ENCODE results near the gene CERS6.
A peak's percentile ranks its signal among the peaks of the same experiment; 100 is the strongest.

Gene CERS6

DNA sequence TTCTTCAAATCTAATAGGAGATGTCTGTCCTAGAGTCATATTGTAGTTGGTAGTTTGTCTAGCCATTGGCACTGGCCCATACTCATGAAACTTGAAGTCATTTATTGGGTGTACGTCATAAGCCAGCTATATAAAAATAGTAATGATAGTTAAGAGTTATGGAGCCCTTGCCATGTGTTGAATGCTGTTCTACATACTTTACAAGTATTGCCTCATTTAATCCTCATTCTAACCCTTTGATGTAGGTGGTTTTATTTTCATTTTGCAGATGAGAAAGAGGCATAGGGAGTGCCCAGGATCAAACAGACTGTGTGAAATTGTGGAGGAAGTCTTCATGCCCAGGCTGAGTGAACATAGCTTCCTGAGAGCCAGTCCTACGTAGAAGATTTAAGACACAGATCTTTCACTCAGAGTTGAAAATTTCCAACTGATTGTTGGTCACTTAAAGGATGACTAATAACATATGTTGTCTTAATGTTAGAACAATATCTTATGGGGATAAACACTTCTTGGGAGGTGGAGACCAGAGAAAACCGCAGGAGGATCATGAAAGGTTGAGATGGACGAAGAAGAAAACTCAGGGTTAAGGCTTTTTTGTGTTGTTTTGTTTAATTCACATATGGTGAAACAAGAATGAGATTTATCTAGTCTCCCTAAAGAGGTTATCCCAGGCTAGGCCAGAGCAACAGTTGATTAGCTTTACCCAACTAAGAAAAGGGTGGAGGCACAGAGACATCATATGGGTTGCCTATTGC is 156.0 kb downstream of the CERS6 start:
- no peak for TF ChIP-seq CTCF (IDR thresholded peaks at IDR 0.05; ENCODE audit: low read length, missing control alignments)
- DNase-seq (ENCODE audit: low read depth): no peak
- H3K4me3 ChIP-seq (replicated peaks; ENCODE audit: low read depth, low read length): no peak overlapping the region

DNA sequence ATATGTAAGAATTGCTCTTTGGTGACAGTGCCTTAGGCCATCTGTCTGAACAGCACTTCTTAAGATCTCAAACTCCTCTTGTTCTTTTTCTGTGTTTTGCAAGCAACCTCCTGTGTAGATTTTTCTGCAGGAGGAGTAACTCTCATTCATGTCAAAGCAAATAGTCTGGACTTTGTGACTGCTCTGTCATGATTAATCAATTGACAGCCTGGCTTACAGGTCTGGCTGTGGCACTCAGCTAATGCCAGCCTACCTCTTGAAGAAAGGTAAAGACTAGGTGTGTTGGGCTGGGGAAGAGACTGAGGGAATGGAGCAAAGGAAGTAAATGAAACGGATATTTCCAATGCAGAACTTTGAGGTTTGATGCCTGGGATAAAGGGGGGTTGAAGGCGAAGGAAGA is 156.6 kb downstream of the CERS6 start:
- DNase-seq (ENCODE audit: low read depth): no peak
- TF ChIP-seq CTCF (IDR thresholded peaks at IDR 0.05; ENCODE audit: low read length, missing control alignments): no peak
- H3K4me3 ChIP-seq (replicated peaks; ENCODE audit: low read depth, low read length): no peak overlapping the region

DNA sequence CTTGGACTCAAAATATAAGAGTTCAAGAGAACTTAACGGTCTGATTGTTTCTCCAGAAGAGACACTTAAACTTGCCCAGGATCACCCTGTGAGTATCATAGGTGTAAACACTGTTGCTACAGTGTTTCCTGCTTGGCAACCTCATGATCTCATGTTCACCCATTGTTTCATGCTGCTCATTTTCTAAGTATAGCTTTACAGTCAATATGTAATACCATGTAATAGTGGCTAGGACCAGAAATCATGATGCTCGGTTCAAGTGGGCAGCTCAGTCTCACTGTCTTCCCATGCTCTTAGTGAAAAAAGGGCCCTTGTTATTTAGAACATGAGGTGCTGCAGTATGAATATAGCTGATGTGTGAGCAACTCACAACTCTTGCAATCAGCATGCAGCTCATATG is 157.5 kb downstream of the CERS6 start:
- peak; percentile 16 for DNase-seq (ENCODE audit: low read depth)
- TF ChIP-seq CTCF (IDR thresholded peaks at IDR 0.05; ENCODE audit: low read length, missing control alignments): no peak
- H3K4me3 ChIP-seq (replicated peaks; ENCODE audit: low read depth, low read length): no peak overlapping the region

DNA sequence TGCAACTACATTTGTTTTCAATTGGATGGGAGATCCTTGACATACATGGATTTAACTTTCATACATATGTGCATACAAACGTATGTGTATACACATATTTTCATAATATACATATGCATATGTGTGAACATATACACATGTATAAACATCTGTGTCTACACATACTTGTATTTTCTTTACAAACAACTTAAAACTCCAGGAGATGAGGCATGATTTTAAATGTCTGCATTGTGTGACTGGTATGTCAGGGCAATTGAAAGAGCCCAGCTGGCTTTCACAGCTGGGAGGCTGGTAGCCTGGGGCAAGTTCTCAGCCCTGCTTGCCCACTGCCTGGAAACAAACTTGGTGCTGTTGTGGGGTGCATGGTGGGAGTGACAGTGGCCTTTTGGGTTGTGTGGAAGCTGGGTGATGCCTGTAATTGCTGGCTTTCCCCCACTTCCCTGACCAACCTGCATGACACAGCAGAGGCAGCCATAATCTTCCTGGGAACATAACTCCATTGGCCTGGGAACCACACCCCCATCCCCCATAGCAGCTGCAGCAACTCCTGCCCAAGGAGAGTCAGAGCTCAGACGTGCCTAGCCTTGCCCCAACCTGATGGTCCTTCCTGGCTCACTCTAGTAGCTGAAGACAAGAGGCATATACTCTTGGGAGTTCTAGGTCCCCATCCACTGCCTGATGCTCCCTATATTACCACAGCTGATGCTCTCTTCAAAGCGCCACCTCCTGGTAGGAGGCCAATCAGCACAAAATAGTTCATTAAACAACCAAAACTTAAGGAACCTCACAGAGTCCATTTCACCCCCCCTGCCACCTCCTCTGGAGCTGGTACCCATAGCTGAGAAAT is 158.3 kb downstream of the CERS6 start:
- no peak for DNase-seq (ENCODE audit: low read depth)

GRCh38 chr2:168620554-168620953 is 164.5 kb downstream of the CERS6 start:
- no peak for TF ChIP-seq CTCF (IDR thresholded peaks at IDR 0.05; ENCODE audit: low read length, missing control alignments)
- H3K4me3 ChIP-seq (replicated peaks; ENCODE audit: low read depth, low read length): no peak overlapping the region
- DNase-seq (ENCODE audit: low read depth): no peak

More for the DNA sequence above, 158.3 kb downstream of the CERS6 start:
- H3K4me3 ChIP-seq (replicated peaks; ENCODE audit: low read depth, low read length): no peak overlapping the region
- peak; percentile 17 for TF ChIP-seq CTCF (IDR thresholded peaks at IDR 0.05; ENCODE audit: low read length, missing control alignments)

DNA sequence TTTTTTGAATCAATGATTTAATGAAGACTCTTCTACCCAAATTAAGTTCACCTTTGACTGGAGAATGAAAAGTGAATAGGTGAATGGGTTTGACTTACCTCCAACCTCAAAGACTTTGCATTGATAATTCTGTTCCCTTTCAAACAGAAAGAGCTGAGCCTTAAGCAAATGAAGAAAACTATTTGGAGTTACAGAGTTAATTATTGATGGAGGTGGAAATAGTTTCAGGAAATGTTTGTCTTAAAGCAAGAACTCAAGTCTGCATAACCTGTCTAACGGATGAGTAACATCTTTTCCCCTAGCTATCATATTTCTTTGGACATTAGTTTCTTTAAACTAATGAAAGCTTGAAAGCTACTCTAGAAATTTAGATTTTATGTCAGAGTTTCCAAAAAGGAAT is 166.5 kb downstream of the CERS6 start:
- no peak overlapping the region for H3K4me3 ChIP-seq (replicated peaks; ENCODE audit: low read depth, low read length)
- DNase-seq (ENCODE audit: low read depth): no peak
- TF ChIP-seq CTCF (IDR thresholded peaks at IDR 0.05; ENCODE audit: low read length, missing control alignments): no peak
